A549 treated with Hydrocortisone at 1 μM for 4 hours (cell line): ENCODE data around the gene PHETA2. TPM values are rescaled to one million over a fixed set of nuclear protein-coding genes. Genes with fewer than 3 reads are reported as not detected.

ENCODE experiments used
- total RNA-seq: library from RNA; stranded (reverse); fragments of 200-300 nt; extraction: Qiagen RNA extraction; gene quantifications from 5 replicates; pipeline ENCODE4 v1.2.3, GENCODE V29; 2022

The PHETA2 gene
- not detected in 5 replicates for total RNA-seq

GRCh38 chr22:42074132-42074811 is at the start of gene PHETA2:
TSS of gene PHETA2 (plus strand) at chr22:42074248. CDS start at chr22:42077294, 3,046 bp downstream.

GRCh38 chr22:42070517-42071422 is 3.3 kb upstream of the PHETA2 start, which contains the start of gene NAGA:
TSS of gene NAGA (minus strand) at chr22:42070812. CDS start at chr22:42070297, 515 bp downstream.

GRCh38 chr22:42079319-42080251 is 5.5 kb downstream of the PHETA2 start, which contains the start of gene SMDT1:
TSS of gene SMDT1 (plus strand) at chr22:42079700. CDS start at chr22:42079769, 69 bp downstream.

GRCh38 chr22:42090596-42091454 is 16.8 kb downstream of the PHETA2 start, which contains the start of gene NDUFA6:
TSS of gene NDUFA6 (minus strand) at chr22:42090772. CDS start at chr22:42090744, 28 bp downstream.

Other genes starting within 250 kb of the PHETA2 start
- 26.6 to 30.9 TPM (median 28.0 TPM) in 5 replicates for gene SREBF2, start 241.1 kb upstream of the PHETA2 start, total RNA-seq
- 0.10 to 0.35 TPM (median 0.20 TPM) in 5 replicates for gene SHISA8, start 159.2 kb upstream of the PHETA2 start, total RNA-seq
- 0.14 to 0.25 TPM (median 0.22 TPM) in 5 replicates for gene TNFRSF13C, start 147.4 kb upstream of the PHETA2 start, total RNA-seq
- 22.8 to 40.2 TPM (median 35.1 TPM) in 5 replicates for gene CENPM, start 127.1 kb upstream of the PHETA2 start, total RNA-seq
- gene SEPTIN3, start 104.8 kb upstream of the PHETA2 start, total RNA-seq, result 0.89 to 1.2 TPM (median 1.0 TPM) in 5 replicates
- gene WBP2NL, start 75.5 kb upstream of the PHETA2 start, total RNA-seq, result 0.08 to 0.24 TPM (median 0.10 TPM) in 4 of 5 replicates, not detected in the other
- 6.2 to 7.8 TPM (median 7.5 TPM) in 5 replicates for gene NAGA, start 3.4 kb upstream of the PHETA2 start, total RNA-seq
- gene SMDT1, start 5.5 kb downstream of the PHETA2 start, total RNA-seq, result 24.3 to 48.9 TPM (median 40.8 TPM) in 5 replicates
- 58.5 to 74.2 TPM (median 65.6 TPM) in 5 replicates for gene NDUFA6, start 16.5 kb downstream of the PHETA2 start, total RNA-seq
- gene CYP2D6, start 56.6 kb downstream of the PHETA2 start, total RNA-seq, result 0.44 to 0.72 TPM (median 0.54 TPM) in 5 replicates
- 10.2 to 18.4 TPM (median 12.4 TPM) in 5 replicates for gene TCF20, start 196.4 kb downstream of the PHETA2 start, total RNA-seq